ENCODE results near the gene MIB2. TPM values are rescaled to one million over a fixed set of nuclear protein-coding genes. Genes with fewer than 3 reads are reported as not detected.

The MIB2 gene
- polyA plus RNA-seq, 3 donors = 5.4 to 65.7 (median 5.6) TPM

DNA sequence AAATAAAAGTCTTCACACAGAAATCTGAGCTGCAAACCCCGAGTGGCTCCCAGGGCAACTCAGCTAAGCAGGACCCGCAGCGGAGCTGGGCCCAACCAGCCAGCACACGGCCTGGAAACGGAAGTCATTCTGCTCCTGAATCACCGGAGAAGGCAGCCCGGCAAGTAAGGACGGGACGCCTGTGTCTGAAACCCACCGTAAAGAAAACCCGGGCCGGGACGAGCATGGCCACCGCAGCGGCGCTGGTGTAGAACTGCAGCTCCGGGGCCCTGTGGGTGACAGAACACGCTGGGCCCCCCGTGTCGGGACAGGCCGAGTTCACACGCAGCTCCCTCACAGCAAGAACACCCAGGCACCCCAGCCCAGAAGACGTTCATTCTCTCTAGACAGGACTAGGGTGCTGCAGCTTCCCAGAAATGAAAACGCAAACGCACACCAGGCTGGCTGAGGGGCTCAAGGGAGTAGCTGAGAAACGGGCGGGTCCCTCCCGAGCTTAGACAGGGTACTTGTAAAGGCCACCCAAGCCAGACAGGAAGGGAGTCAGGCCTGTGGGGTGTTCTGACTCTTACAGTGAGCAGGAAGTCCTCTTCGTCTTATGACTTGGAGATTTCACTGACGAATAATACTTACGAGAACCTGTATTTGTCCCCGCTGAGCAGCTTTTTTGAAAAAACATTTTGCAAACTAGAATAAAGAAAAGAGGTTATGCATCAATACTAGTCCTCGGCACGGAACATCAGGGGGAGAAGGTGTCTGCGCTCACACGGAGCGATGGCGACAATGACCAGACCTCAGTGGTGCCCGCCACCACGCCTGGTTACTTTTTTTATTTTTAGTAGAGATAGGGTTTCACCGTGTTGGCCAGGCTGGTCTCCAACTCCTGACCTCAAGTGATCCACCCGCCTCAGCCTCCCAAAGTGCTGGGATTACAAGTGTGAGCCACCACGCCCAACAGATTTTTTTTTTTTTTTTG, 54.5 kb downstream of the MIB2 start:
- Mint-ChIP-seq H3K4me1 (peaks cover 4% of the 10 kb centered on the region), H3K27me3 (ENCODE audit: low read depth in 3 of 3) (peaks cover 0 to 2% (median 1%) of the 10 kb centered on the region in 3 donors), H3K27ac (peak overlapping the region in 5 of 7 donors; percentile 41 to 68 (median 48)), H3K36me3 (peaks cover 45 to 79% of the 10 kb centered on the region in 2 donors), H3K4me3 (no peak overlapping the region), H3K9me3 (no peaks in the 10 kb centered on the region)
- Histone ChIP-seq H3K79me2 (ENCODE audit: insufficient read depth, low read length) (no peaks in the 10 kb centered on the region), H3K27ac (ENCODE audit: low read depth in 1 of 2, low read length in 2 of 2) (no peak overlapping the region), H3K9me3 (replicated peaks in 1 of 2; ENCODE audit: control insufficient read depth in 1 of 2, insufficient read depth in 1 of 2, low read length in 2 of 2) (no peaks in the 10 kb centered on the region), H3K9ac (ENCODE audit: insufficient read depth, low read length, poor library complexity, severe bottlenecking) (no peak overlapping the region), H3K4me3 (replicated peaks in 1 of 3; ENCODE audit: low read depth in 2 of 3, low read length in 3 of 3) (no peak overlapping the region), H3K4me2 (replicated peaks; ENCODE audit: extremely low read depth, low read length, poor library complexity, severe bottlenecking) (no peak overlapping the region), H3K4me1 (ENCODE audit: control insufficient read depth in 1 of 2, insufficient read depth in 2 of 2, low read length in 2 of 2) (no peaks in the 10 kb centered on the region), H2AFZ (ENCODE audit: insufficient read depth, low read depth, low read length, poor library complexity, severe bottlenecking) (no peak overlapping the region), H3K27me3 (ENCODE audit: control insufficient read depth in 2 of 2, insufficient read depth in 2 of 2, low read length in 2 of 2) (no peaks in the 10 kb centered on the region), H4K20me1 (ENCODE audit: insufficient read depth, low read length) (peaks cover 5% of the 10 kb centered on the region), H3K36me3 (replicated peaks in 1 of 2; ENCODE audit: control insufficient read depth in 1 of 2, insufficient read depth in 2 of 2, low read length in 2 of 2) (peaks cover 61 to 73% of the 10 kb centered on the region in 2 donors)
- 96% methylated on average over 37 of the region's 43 CpGs for WGBS (ENCODE audit: insufficient coverage)
- TF ChIP-seq, protein P1, sequence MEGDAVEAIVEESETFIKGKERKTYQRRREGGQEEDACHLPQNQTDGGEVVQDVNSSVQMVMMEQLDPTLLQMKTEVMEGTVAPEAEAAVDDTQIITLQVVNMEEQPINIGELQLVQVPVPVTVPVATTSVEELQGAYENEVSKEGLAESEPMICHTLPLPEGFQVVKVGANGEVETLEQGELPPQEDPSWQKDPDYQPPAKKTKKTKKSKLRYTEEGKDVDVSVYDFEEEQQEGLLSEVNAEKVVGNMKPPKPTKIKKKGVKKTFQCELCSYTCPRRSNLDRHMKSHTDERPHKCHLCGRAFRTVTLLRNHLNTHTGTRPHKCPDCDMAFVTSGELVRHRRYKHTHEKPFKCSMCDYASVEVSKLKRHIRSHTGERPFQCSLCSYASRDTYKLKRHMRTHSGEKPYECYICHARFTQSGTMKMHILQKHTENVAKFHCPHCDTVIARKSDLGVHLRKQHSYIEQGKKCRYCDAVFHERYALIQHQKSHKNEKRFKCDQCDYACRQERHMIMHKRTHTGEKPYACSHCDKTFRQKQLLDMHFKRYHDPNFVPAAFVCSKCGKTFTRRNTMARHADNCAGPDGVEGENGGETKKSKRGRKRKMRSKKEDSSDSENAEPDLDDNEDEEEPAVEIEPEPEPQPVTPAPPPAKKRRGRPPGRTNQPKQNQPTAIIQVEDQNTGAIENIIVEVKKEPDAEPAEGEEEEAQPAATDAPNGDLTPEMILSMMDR (IDR thresholded peaks at IDR 0.05) = no peak
- no peak for DNase-seq
- intact Hi-C loops (cut with micrococcal nuclease) = no loop called here

DNA sequence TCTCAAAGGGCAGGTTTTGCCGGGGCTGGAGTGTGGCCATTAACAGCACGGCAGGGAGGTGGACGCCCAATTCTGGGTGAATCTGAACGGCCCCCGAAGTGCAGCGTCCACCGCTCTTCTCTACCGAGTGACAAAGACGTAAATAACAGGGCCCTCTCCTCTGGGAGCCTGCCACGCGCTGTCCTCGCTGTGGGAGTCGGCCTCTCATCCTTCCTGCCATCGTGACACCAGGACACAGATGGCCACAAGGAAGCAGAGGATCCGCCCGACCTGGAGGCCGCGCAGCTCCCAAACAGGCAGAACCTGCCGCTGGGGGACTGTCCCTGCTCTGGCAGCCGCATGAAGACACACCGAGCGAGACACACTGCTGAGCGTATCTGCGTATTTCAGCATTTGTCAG, 55.6 kb downstream of the MIB2 start:
- H3K27me3 Mint-ChIP-seq (ENCODE audit: low read depth in 3 of 3) = peaks cover 0 to 2% (median 1%) of the 10 kb centered on the region in 3 donors
- intact Hi-C loops (cut with micrococcal nuclease) = no loop called here
- peaks cover 4% of the 10 kb centered on the region for H3K4me1 Mint-ChIP-seq
- H3K4me2 ChIP-seq (replicated peaks; ENCODE audit: extremely low read depth, low read length, poor library complexity, severe bottlenecking) = no peak overlapping the region
- no peaks in the 10 kb centered on the region for H3K79me2 ChIP-seq (ENCODE audit: insufficient read depth, low read length)
- no peak overlapping the region for H3K9ac ChIP-seq (ENCODE audit: insufficient read depth, low read length, poor library complexity, severe bottlenecking)
- no peaks in the 10 kb centered on the region for H3K27me3 ChIP-seq (ENCODE audit: control insufficient read depth in 2 of 2, insufficient read depth in 2 of 2, low read length in 2 of 2)
- H3K27ac ChIP-seq (ENCODE audit: low read depth in 1 of 2, low read length in 2 of 2) = no peak overlapping the region
- TF ChIP-seq, protein P1 (IDR thresholded peaks at IDR 0.05) = no peak
- H3K4me3 Mint-ChIP-seq = no peak overlapping the region
- H2AFZ ChIP-seq (ENCODE audit: insufficient read depth, low read depth, low read length, poor library complexity, severe bottlenecking) = no peak overlapping the region
- no peaks in the 10 kb centered on the region for H3K4me1 ChIP-seq (ENCODE audit: control insufficient read depth in 1 of 2, insufficient read depth in 2 of 2, low read length in 2 of 2)
- H3K36me3 ChIP-seq (replicated peaks in 1 of 2; ENCODE audit: control insufficient read depth in 1 of 2, insufficient read depth in 2 of 2, low read length in 2 of 2) = peaks cover 53 to 62% of the 10 kb centered on the region in 2 donors
- H3K9me3 Mint-ChIP-seq = no peaks in the 10 kb centered on the region
- 98% methylated on average over 24 of the region's 24 CpGs for WGBS (ENCODE audit: insufficient coverage)
- H3K9me3 ChIP-seq (replicated peaks in 1 of 2; ENCODE audit: control insufficient read depth in 1 of 2, insufficient read depth in 1 of 2, low read length in 2 of 2) = no peaks in the 10 kb centered on the region
- H4K20me1 ChIP-seq (ENCODE audit: insufficient read depth, low read length) = peaks cover 2% of the 10 kb centered on the region
- peaks cover 42 to 69% of the 10 kb centered on the region in 2 donors for H3K36me3 Mint-ChIP-seq
- no peak for DNase-seq
- no peak overlapping the region for H3K4me3 ChIP-seq (replicated peaks in 1 of 3; ENCODE audit: low read depth in 2 of 3, low read length in 3 of 3)
- H3K27ac Mint-ChIP-seq = no peak overlapping the region
